Inflammatory macrophage treated with lipopolysaccharide for 1 hour (primary cell): Measurements from ENCODE around the gene ATP2B1.
A peak's percentile ranks its signal among the peaks of the same experiment; 100 is the strongest.
"Not testable (repeated sequence)": the region's sequence is repeated elsewhere in the genome, so short reads cannot be mapped to it uniquely, and the experiment has no call there.

Experiments used
- DNase-seq, 2 donors: peaks; one replicate each; pipeline ENCODE4 v3.0.0-alpha.2; 2020 to 2022

The ATP2B1 gene

GRCh38 chr12:89712706-89713105, 4.1 kb upstream of the ATP2B1 start:
- no peak for DNase-seq

- DNase-seq = peak in 1 of 2 donors; percentile 40
Observed at GRCh38 chr12:89710873-89711750, 2.5 kb upstream of the ATP2B1 start.

GRCh38 chr12:89709995-89710872, 1.6 kb upstream of the ATP2B1 start:
- peak; percentile 65 to 77 for DNase-seq

- peak; percentile 97 to 98 for DNase-seq
Observed at GRCh38 chr12:89709157-89709994, 738 bp upstream of the ATP2B1 start.

GRCh38 chr12:89707703-89708564, 704 bp downstream of the ATP2B1 start:
- peak; percentile 12 to 35 for DNase-seq

GRCh38 chr12:89706986-89707702, 1.5 kb downstream of the ATP2B1 start:
- DNase-seq = peak; percentile 22 to 60

- no peak for DNase-seq
Observed at GRCh38 chr12:89706551-89706950, 2.1 kb downstream of the ATP2B1 start.

GRCh38 chr12:89704457-89704856, 4.2 kb downstream of the ATP2B1 start:
- no peak for DNase-seq

- DNase-seq = no peak
Observed at GRCh38 chr12:89703768-89704167, 4.9 kb downstream of the ATP2B1 start.

- no peak for DNase-seq
Observed at GRCh38 chr12:89702503-89702902, 6.1 kb downstream of the ATP2B1 start.

- no peak for DNase-seq
Observed at GRCh38 chr12:89701606-89702206, 6.9 kb downstream of the ATP2B1 start.

GRCh38 chr12:89700191-89700810, 8.3 kb downstream of the ATP2B1 start:
- no peak for DNase-seq

- DNase-seq = no peak
Observed at GRCh38 chr12:89698607-89699006, 10.0 kb downstream of the ATP2B1 start.

- DNase-seq = not testable (repeated sequence)
Observed at GRCh38 chr12:89697728-89698127, 10.9 kb downstream of the ATP2B1 start.

- peak; percentile 59 to 61 for DNase-seq
Observed at GRCh38 chr12:89697296-89697695, 11.3 kb downstream of the ATP2B1 start.

GRCh38 chr12:89695830-89696229, 12.8 kb downstream of the ATP2B1 start:
- DNase-seq = no peak

- DNase-seq = no peak
Observed at GRCh38 chr12:89695100-89695499, 13.5 kb downstream of the ATP2B1 start.

- DNase-seq = no peak
Observed at GRCh38 chr12:89694542-89694941, 14.1 kb downstream of the ATP2B1 start.

- DNase-seq = no peak
Observed at GRCh38 chr12:89693639-89694202, 14.9 kb downstream of the ATP2B1 start.

- no peak for DNase-seq
Observed at GRCh38 chr12:89692439-89692838, 16.2 kb downstream of the ATP2B1 start.
